ENCODE results near the gene TAGLN3.

Gene TAGLN3

DNA sequence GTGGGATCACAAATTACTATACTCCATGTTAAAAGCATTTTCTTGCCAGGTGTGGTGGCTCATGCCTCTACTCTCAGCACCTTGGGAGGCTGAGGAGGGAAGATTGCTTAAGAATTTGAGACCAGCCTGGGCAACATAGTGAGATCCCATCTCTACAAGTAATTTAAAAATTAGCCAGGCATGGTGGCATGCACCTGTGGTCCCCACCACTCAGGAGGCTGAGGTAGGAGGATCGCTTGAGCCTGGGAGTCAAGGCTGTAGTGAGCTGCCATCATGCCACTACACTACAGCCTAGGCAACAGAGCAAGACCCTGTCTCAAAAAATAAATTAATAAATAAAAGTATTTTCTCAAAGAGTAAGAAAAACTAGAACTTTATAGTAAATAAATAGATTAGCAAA, 42.8 kb upstream of the TAGLN3 start:
- in situ Hi-C loops (cut with MboI; ENCODE audit: low sequenced_read_pairs, unreplicated experiment): no loop called here
- DNase-seq (ENCODE audit: low spot score): no peak
- TF ChIP-seq, protein P1, sequence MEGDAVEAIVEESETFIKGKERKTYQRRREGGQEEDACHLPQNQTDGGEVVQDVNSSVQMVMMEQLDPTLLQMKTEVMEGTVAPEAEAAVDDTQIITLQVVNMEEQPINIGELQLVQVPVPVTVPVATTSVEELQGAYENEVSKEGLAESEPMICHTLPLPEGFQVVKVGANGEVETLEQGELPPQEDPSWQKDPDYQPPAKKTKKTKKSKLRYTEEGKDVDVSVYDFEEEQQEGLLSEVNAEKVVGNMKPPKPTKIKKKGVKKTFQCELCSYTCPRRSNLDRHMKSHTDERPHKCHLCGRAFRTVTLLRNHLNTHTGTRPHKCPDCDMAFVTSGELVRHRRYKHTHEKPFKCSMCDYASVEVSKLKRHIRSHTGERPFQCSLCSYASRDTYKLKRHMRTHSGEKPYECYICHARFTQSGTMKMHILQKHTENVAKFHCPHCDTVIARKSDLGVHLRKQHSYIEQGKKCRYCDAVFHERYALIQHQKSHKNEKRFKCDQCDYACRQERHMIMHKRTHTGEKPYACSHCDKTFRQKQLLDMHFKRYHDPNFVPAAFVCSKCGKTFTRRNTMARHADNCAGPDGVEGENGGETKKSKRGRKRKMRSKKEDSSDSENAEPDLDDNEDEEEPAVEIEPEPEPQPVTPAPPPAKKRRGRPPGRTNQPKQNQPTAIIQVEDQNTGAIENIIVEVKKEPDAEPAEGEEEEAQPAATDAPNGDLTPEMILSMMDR (IDR thresholded peaks at IDR 0.05; ENCODE audit: borderline replicate concordance, control extremely low read depth, extremely low read depth, insufficient read depth, missing control alignments): no peak

- DNase-seq (ENCODE audit: low spot score): no peak
Measured at GRCh38 chr3:111956449-111956848, 42.3 kb upstream of the TAGLN3 start.

DNA sequence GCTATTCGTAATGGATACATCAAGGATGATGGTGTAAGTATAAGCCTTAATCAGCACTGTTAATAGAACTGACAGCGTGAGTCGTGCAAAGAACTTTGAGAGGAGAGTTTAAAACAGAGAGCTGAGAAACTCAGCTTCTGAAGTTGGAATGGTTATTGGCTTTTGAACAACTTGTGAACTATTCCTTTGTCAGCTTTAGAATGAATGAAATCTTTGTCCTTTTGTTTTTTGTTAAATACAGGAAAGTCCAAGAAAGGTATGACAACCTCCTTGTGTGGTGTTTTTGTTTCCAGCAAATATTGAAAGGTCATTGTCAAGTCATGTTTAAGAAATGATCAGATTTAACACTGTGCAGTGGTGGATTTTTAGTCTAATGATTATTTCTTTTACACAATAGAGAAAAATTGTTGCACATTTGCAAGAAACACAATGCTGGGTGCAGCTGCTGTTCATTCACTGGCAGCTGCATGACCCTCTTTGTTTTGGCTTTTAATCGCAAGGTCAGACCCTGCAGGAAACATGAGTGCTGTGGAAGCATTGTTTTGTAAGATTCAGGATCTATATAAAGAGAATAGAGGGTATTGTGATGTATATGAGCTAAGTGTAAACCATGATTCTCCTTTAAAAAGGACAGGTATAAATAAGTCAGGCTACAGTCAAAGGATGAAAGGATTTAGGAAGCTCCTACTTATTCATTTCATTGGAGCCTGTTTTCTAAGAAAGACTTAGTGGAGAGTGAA, 41.6 kb upstream of the TAGLN3 start:
- no peak for DNase-seq (ENCODE audit: low spot score)
- in situ Hi-C loops (cut with MboI; ENCODE audit: low sequenced_read_pairs, unreplicated experiment): no loop called here
- TF ChIP-seq, protein P1 (IDR thresholded peaks at IDR 0.05; ENCODE audit: borderline replicate concordance, control extremely low read depth, extremely low read depth, insufficient read depth, missing control alignments): no peak

More at GRCh38 chr3:111956449-111956848, 42.3 kb upstream of the TAGLN3 start:
- in situ Hi-C loops (cut with MboI; ENCODE audit: low sequenced_read_pairs, unreplicated experiment): no loop called here
- TF ChIP-seq, protein P1 (IDR thresholded peaks at IDR 0.05; ENCODE audit: borderline replicate concordance, control extremely low read depth, extremely low read depth, insufficient read depth, missing control alignments): no peak

DNA sequence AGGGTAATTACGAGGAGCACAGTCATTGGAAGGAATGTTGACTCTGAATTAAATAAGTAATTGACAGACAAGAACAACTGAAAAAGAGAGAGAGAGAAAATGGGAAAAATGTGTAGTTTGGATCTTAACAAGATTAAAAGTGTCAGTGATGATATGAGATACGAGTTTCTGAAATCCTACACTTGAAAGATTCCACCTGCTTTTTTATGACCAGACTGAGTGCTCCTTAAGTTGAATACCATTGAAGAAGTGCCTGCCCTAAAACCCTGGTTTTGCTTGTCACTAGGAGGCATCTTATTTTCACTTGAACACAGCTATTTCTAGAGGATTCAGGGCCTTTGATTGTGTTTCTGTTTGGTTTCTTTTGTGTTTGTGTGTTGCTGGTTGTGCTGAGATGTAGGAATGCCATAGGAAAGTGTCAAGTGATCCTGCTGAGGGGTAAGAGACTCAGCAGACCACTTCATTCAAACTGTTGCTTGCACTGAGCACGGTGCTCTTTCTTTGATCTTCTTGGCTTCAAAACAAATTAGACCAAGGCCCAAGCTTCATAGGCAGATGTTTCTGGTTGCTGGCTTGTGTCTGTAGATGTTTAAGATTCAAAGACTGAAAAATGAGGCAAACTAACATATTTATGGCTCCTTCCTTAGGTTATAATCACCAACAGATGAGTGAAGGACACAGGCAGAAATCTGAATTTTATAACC, 37.1 kb upstream of the TAGLN3 start:
- in situ Hi-C loops (cut with MboI; ENCODE audit: low sequenced_read_pairs, unreplicated experiment): no loop called here
- TF ChIP-seq, protein P1 (IDR thresholded peaks at IDR 0.05; ENCODE audit: borderline replicate concordance, control extremely low read depth, extremely low read depth, insufficient read depth, missing control alignments): no peak
- no peak for DNase-seq (ENCODE audit: low spot score)

GRCh38 chr3:111963424-111963823, 35.3 kb upstream of the TAGLN3 start:
- DNase-seq (ENCODE audit: low spot score): no peak
- TF ChIP-seq, protein P1 (IDR thresholded peaks at IDR 0.05; ENCODE audit: borderline replicate concordance, control extremely low read depth, extremely low read depth, insufficient read depth, missing control alignments): no peak
- in situ Hi-C loops (cut with MboI; ENCODE audit: low sequenced_read_pairs, unreplicated experiment): no loop called here

DNA sequence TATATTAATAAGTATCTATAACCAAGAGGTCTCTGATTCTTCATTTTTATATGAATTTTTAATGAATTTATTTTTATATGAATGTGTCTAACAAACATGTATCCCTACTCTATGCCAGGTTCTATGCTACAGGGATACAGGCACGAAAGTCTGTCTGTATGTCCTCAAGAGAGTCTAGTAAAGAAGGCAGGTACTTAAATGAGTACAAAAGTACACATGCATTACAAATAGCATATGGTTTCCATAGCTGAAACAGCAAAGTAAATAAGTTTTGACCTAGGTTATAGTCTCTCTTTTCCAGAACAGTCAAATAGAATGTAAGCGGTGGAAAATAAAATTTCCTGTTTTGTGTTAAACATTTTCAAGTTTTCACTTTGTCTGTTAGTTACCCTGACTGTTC, 33.2 kb upstream of the TAGLN3 start:
- DNase-seq (ENCODE audit: low spot score): no peak
- in situ Hi-C loops (cut with MboI; ENCODE audit: low sequenced_read_pairs, unreplicated experiment): no loop called here
- TF ChIP-seq, protein P1 (IDR thresholded peaks at IDR 0.05; ENCODE audit: borderline replicate concordance, control extremely low read depth, extremely low read depth, insufficient read depth, missing control alignments): no peak

Measured in GM13976 (cell line).